Measurements from ENCODE around the gene TIAL1.

- TF ChIP-seq CTCF (IDR thresholded peaks at IDR 0.05) (no peak), POLR2A (IDR thresholded peaks at IDR 0.05) (no peak)
Measured at GRCh38 chr10:119640875-119641526, 44.2 kb upstream of the TIAL1 start.

All from testis (tissue), 2 donors.